Esophagus squamous epithelium (tissue), 4 donors: ENCODE measurements around the gene ARFGAP3.

Experiments
- CTCF ChIP-seq, 6 experiments: fragments of 450-650 bp in 4 of 6; fragments of 200-600 bp in 2 of 6; sonication (generic) in 2 of 6; IDR thresholded peaks; one replicate each; pipeline ENCODE4 v1.5.1; 2016 to 2019; ENCODE audit warnings: antibody characterized with exemption in 6 of 6, mild to moderate bottlenecking in 4 of 6, moderate library complexity in 4 of 6
- POLR2A ChIP-seq, 4 donors: fragments of 450-650 bp; IDR thresholded peaks; one replicate each; pipeline ENCODE4 v1.6.1; 2017; ENCODE audit warnings: antibody characterized with exemption in 4 of 4, mild to moderate bottlenecking in 4 of 4, moderate library complexity in 3 of 4

GRCh38 chr22:42792909-42793847 lies 63.9 kb downstream of the ARFGAP3 start:
- TF ChIP-seq CTCF (IDR thresholded peaks at IDR 0.05): no peak
- TF ChIP-seq POLR2A (IDR thresholded peaks at IDR 0.05): no peak
